NCI-H2029 treated with DMSO at 0.1 percent for 48 hours (cell line): ENCODE results near the gene DDOST.

Experiments
- DNase-seq: peaks from one replicate; lab custom pipeline; 2025; lab: John Stamatoyannopoulos, UW

Gene DDOST

GRCh38 chr1:20661207-20662109, at the start of gene DDOST:
DDOST (minus strand) TSS chr1:20661369; CDS start chr1:20661350, 19 bp downstream.
- peak; percentile 86 for DNase-seq

GRCh38 chr1:20710469-20711284, 49.5 kb upstream of the DDOST start:
- DNase-seq: no peak

GRCh38 chr1:20709868-20710267, 48.7 kb upstream of the DDOST start:
- no peak for DNase-seq

GRCh38 chr1:20708891-20709290, 47.7 kb upstream of the DDOST start:
- no peak for DNase-seq

- no peak for DNase-seq
These were observed 46.9 kb upstream of the DDOST start for GRCh38 chr1:20708057-20708456.

GRCh38 chr1:20706841-20707240, 45.7 kb upstream of the DDOST start:
- DNase-seq: no peak

GRCh38 chr1:20705203-20705755, 44.1 kb upstream of the DDOST start:
- no peak for DNase-seq

GRCh38 chr1:20704390-20705202, 43.4 kb upstream of the DDOST start:
- DNase-seq: no peak

GRCh38 chr1:20703124-20703756, 42.1 kb upstream of the DDOST start:
- DNase-seq: no peak

GRCh38 chr1:20702416-20702815, 41.2 kb upstream of the DDOST start:
- no peak for DNase-seq

GRCh38 chr1:20701847-20702246, 40.7 kb upstream of the DDOST start:
- DNase-seq: no peak

GRCh38 chr1:20701446-20701845, 40.3 kb upstream of the DDOST start:
- DNase-seq: no peak

GRCh38 chr1:20700636-20701215, 39.6 kb upstream of the DDOST start:
- no peak for DNase-seq

GRCh38 chr1:20699558-20699957, 38.4 kb upstream of the DDOST start:
- DNase-seq: no peak

- no peak for DNase-seq
These were observed 37.2 kb upstream of the DDOST start for GRCh38 chr1:20698195-20698910.

- no peak for DNase-seq
These were observed 36.4 kb upstream of the DDOST start for GRCh38 chr1:20697563-20697962.

GRCh38 chr1:20696397-20697333, 35.5 kb upstream of the DDOST start:
- DNase-seq: peak; percentile 30

GRCh38 chr1:20695515-20695914, 34.3 kb upstream of the DDOST start:
- DNase-seq: no peak

- DNase-seq: no peak
These were observed 32.5 kb upstream of the DDOST start for GRCh38 chr1:20693623-20694022.
